Keratinocyte (primary cell): ENCODE data around the gene MYMK. TPM values are rescaled to one million over a fixed set of nuclear protein-coding genes. Genes with fewer than 3 reads are reported as not detected.

Source experiments
- DNase-seq: peaks from one replicate; pipeline ENCODE4 v3.0.0-alpha.2; 2011; ENCODE audit warnings: low read depth, missing footprints, low spot score
- FAIRE-seq: peaks from 2 replicates; lab custom pipeline; 2011; peaks lifted over from hg19 to GRCh38; lab: Jason Lieb, UNC
- H2AFZ ChIP-seq: 2 replicates; pipeline ENCODE4 v1.6.0; 2012; ENCODE audit warnings: low read length, control low read depth, inconsistent platforms; ENCODE audit not compliant: control insufficient read depth
- H3K27ac ChIP-seq: 2 replicates; pipeline ENCODE4 v1.5.1; 2011; ENCODE audit warnings: low read length; ENCODE audit not compliant: control insufficient read depth, insufficient read depth
- H3K27me3 ChIP-seq: 3 replicates; pipeline ENCODE4 v1.6.0; 2011; ENCODE audit warnings: low read length; ENCODE audit not compliant: control insufficient read depth, insufficient read depth; ENCODE audit errors: extremely low read depth
- H3K36me3 ChIP-seq, 2 experiments: 2 replicates in 1 of 2; 3 replicates in 1 of 2; pipeline ENCODE4 v1.5.1; 2011; ENCODE audit warnings: low read length in 2 of 2, mild to moderate bottlenecking in 1 of 2; ENCODE audit not compliant: control insufficient read depth in 2 of 2, insufficient read depth in 2 of 2; ENCODE audit errors: extremely low read depth in 1 of 2
- H3K4me1 ChIP-seq: 3 replicates; pipeline ENCODE4 v1.5.1; 2011; ENCODE audit warnings: low read length; ENCODE audit not compliant: control insufficient read depth, insufficient read depth; ENCODE audit errors: extremely low read depth
- H3K4me2 ChIP-seq: 3 replicates; pipeline ENCODE4 v1.6.0; 2011; ENCODE audit warnings: low read depth, low read length; ENCODE audit not compliant: control insufficient read depth, insufficient read depth; ENCODE audit errors: extremely low read depth
- H3K4me3 ChIP-seq, 3 experiments: fragments of 200-600 bp in 1 of 3; sonication (generic) in 1 of 3; 2 replicates in 2 of 3; 3 replicates in 1 of 3; pipeline ENCODE4 v1.5.1; 2011 to 2016; ENCODE audit warnings: low read length in 3 of 3, mild to moderate bottlenecking in 3 of 3, control low read depth in 2 of 3, inconsistent platforms in 1 of 3, low read depth in 1 of 3, mixed read lengths in 1 of 3, mixed run types in 1 of 3, moderate library complexity in 1 of 3; ENCODE audit not compliant: control insufficient read depth in 2 of 3, insufficient read depth in 2 of 3; ENCODE audit errors: extremely low read depth in 1 of 3
- H3K79me2 ChIP-seq: 2 replicates; pipeline ENCODE4 v1.6.0; 2012; ENCODE audit warnings: low read length; ENCODE audit not compliant: control insufficient read depth, insufficient read depth
- H3K9ac ChIP-seq: 3 replicates; pipeline ENCODE4 v1.6.0; 2011; ENCODE audit warnings: low read length; ENCODE audit not compliant: control insufficient read depth, insufficient read depth; ENCODE audit errors: extremely low read depth
- H3K9me1 ChIP-seq: 3 replicates; pipeline ENCODE4 v1.6.0; 2011; ENCODE audit warnings: low read length; ENCODE audit not compliant: control insufficient read depth, insufficient read depth; ENCODE audit errors: extremely low read depth
- H3K9me3 ChIP-seq: 2 replicates; pipeline ENCODE4 v1.5.1; 2012; ENCODE audit warnings: low read depth, low read length; ENCODE audit not compliant: control insufficient read depth
- H4K20me1 ChIP-seq: 3 replicates; pipeline ENCODE4 v1.6.0; 2011; ENCODE audit warnings: low read length; ENCODE audit not compliant: control insufficient read depth, insufficient read depth; ENCODE audit errors: extremely low read depth
- CTCF ChIP-seq, 3 experiments: IDR thresholded peaks in 1 of 3; conservative IDR thresholded peaks in 1 of 3; optimal IDR thresholded peaks in 1 of 3; 2 replicates in 2 of 3; 3 replicates in 1 of 3; pipeline versions ENCODE3 to v1.5.1; 2011; ENCODE audit warnings: low read length in 3 of 3, mild to moderate bottlenecking in 3 of 3, moderate library complexity in 2 of 3, control low read depth in 1 of 3, inconsistent platforms in 1 of 3; ENCODE audit not compliant: insufficient read depth in 2 of 3; ENCODE audit errors: extremely low read depth in 1 of 3
- EZH2 ChIP-seq: IDR thresholded peaks from one replicate; pipeline ENCODE4 v1.6.1; 2012; ENCODE audit warnings: inconsistent platforms, mild to moderate bottlenecking, low read length, moderate library complexity
- dilution Hi-C: fragments of 300-500 bp; cut with MboI; formaldehyde crosslinking; loops from one replicate; pipeline ENCODE4 v1.7.0; 2020; ENCODE audit warnings: low sequenced_read_pairs; ENCODE audit not compliant: extremely low pct_ligation_motif_present
- polyA plus RNA-seq, 5 experiments: library from polyadenylated mRNA; depleted of rRNA in 3 of 5; stranded (reverse) in 3 of 5; stranded (forward) in 1 of 5; unstranded in 1 of 5; fragments of >200 nt; gene quantifications; 1 replicate in 1 of 5; 2 replicates in 3 of 5; 3 replicates in 1 of 5; pipeline versions ENCODE4 v1.2.1 to v1.2.3, GENCODE V29; 2011 to 2012; ENCODE audit warnings: missing spikeins in 2 of 5, low read depth in 1 of 5, low replicate concordance in 1 of 5

Gene MYMK
- polyA plus RNA-seq, 1 donor (not counting 4 experiments of a cell fraction or from before 2014, with no cell fraction given): not detected

GRCh38 chr9:133560311-133560710, 35.6 kb upstream of the MYMK start:
- no peak for DNase-seq
- Histone ChIP-seq H3K27me3 (peaks cover 17% of the 10 kb centered on the region), H4K20me1 (no peaks in the 10 kb centered on the region), H3K4me3 (no peak overlapping the region), H3K9ac (no peak overlapping the region), H3K9me3 (no peaks in the 10 kb centered on the region), H3K79me2 (no peaks in the 10 kb centered on the region), H3K4me2 (no peak overlapping the region), H2AFZ (no peak overlapping the region), H3K36me3 (no peaks in the 10 kb centered on the region), H3K4me1 (peaks cover 4% of the 10 kb centered on the region), H3K9me1 (no peaks in the 10 kb centered on the region), H3K27ac (no peak overlapping the region)
- no peak for TF ChIP-seq EZH2
- no peak for TF ChIP-seq CTCF (optimal IDR thresholded peaks at IDR 0.05 in 1 of 3, IDR thresholded peaks at IDR 0.05 in 1 of 3, conservative IDR thresholded peaks at IDR 0.05 in 1 of 3; ENCODE audit: extremely low read depth in 1 of 3, insufficient read depth in 2 of 3, low read length in 3 of 3)
- dilution Hi-C loops: no loop called here
- FAIRE-seq: no peak

- Histone ChIP-seq H3K27me3 (peaks cover 9% of the 10 kb centered on the region), H4K20me1 (no peaks in the 10 kb centered on the region), H3K4me2 (no peak overlapping the region), H3K9me3 (no peaks in the 10 kb centered on the region), H3K79me2 (no peaks in the 10 kb centered on the region), H3K9ac (no peak overlapping the region), H3K4me1 (peaks cover 4% of the 10 kb centered on the region), H3K9me1 (no peaks in the 10 kb centered on the region), H3K4me3 (no peak overlapping the region), H3K27ac (no peak overlapping the region), H2AFZ (no peak overlapping the region), H3K36me3 (no peaks in the 10 kb centered on the region)
- no peak for FAIRE-seq
- no peak for DNase-seq
- TF ChIP-seq EZH2 (no peak), CTCF (optimal IDR thresholded peaks at IDR 0.05 in 1 of 3, IDR thresholded peaks at IDR 0.05 in 1 of 3, conservative IDR thresholded peaks at IDR 0.05 in 1 of 3; ENCODE audit: extremely low read depth in 1 of 3, insufficient read depth in 2 of 3, low read length in 3 of 3) (no peak)
- dilution Hi-C loops: no loop called here
These were observed 33.7 kb upstream of the MYMK start for GRCh38 chr9:133558191-133559126.
